Chondrocyte (in vitro differentiated cells): ENCODE data around the gene TAS2R43. TPM values are rescaled to one million over a fixed set of nuclear protein-coding genes. Genes with fewer than 3 reads are reported as not detected.

Experiments
- total RNA-seq: library from RNA; stranded (reverse); gene quantifications from 3 replicates; pipeline ENCODE4 v1.2.1, GENCODE V29; 2021

TAS2R43 gene
- total RNA-seq, 1 donor from 2014 or later, result 0.22 TPM

Other genes starting within 250 kb of the TAS2R43 start
- gene PRR4, start 242.8 kb downstream of the TAS2R43 start, total RNA-seq, result 2.3 to 3.9 TPM (median 3.6 TPM) in 3 replicates
- 7.2 to 13.6 TPM (median 12.1 TPM) in 3 replicates for gene PRH1, start 208.1 kb downstream of the TAS2R43 start, total RNA-seq
- 0.49 to 2.5 TPM (median 0.85 TPM) in 3 replicates for gene TAS2R13, start 182.8 kb downstream of the TAS2R43 start, total RNA-seq
- not detected in 3 replicates for gene PRH2, start 163.1 kb downstream of the TAS2R43 start, total RNA-seq
- 2.4 to 4.0 TPM (median 2.6 TPM) in 3 replicates for gene TAS2R14, start 153.1 kb downstream of the TAS2R43 start, total RNA-seq
- 0.46 to 1.8 TPM (median 0.95 TPM) in 3 replicates for gene TAS2R50, start 105.4 kb downstream of the TAS2R43 start, total RNA-seq
- gene TAS2R20, start 94.0 kb downstream of the TAS2R43 start, total RNA-seq, result 0.49 to 2.6 TPM (median 0.82 TPM) in 3 replicates
- gene TAS2R19, start 69.7 kb downstream of the TAS2R43 start, total RNA-seq, result 1.4 to 2.2 TPM (median 1.9 TPM) in 3 replicates
- 1.1 to 3.8 TPM (median 1.7 TPM) in 3 replicates for gene TAS2R31, start 60.9 kb downstream of the TAS2R43 start, total RNA-seq
- gene TAS2R46, start 30.0 kb downstream of the TAS2R43 start, total RNA-seq, result 0.51 to 1.1 TPM (median 0.70 TPM) in 3 replicates
- gene TAS2R30, start 42.3 kb upstream of the TAS2R43 start, total RNA-seq, result 1.1 to 2.8 TPM (median 1.2 TPM) in 3 replicates
- gene SMIM10L1, start 78.9 kb upstream of the TAS2R43 start, total RNA-seq, result 11.8 to 15.8 TPM (median 12.2 TPM) in 3 replicates
- gene TAS2R42, start 94.6 kb upstream of the TAS2R43 start, total RNA-seq, result not detected in 3 replicates
- gene PRB3, start 177.4 kb upstream of the TAS2R43 start, total RNA-seq, result not detected in 3 replicates
- gene PRB4, start 218.1 kb upstream of the TAS2R43 start, total RNA-seq, result not detected in 3 replicates